Germinal center (tissue), 1 donor: ENCODE results near the gene UTS2R.
"Not testable (repeated sequence)": the region's sequence is repeated elsewhere in the genome, so short reads cannot be mapped to it uniquely, and the experiment has no call there.

ENCODE experiments used
- DNase-seq: peaks from one replicate; pipeline ENCODE4 v3.0.0; 2012; ENCODE audit warnings: mixed read lengths, low spot score

UTS2R gene

DNA sequence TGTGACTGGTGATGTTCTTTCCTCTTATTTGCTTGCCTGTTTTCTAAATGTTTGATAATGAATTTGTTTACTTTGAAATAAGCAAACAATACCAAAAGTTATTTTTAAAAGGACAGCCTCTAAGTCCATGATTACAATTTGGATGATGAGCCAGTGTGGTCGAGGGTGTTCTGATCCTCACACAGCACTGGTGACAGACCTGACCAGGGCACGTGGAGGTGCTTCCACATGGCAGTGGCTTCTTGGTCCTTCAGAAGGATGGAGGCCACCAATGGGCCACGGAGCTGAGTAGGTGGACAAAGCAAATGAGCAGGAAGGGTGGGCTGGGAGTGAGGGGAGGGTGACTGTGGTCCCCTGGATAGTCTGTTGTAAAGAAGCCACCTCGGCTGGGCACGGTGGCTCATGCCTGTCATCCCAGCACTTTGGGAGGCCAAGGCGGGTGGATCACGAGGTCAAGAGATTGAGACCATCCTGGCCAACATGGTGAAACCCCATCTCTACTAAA lies 16.7 kb upstream of the UTS2R start:
- DNase-seq: no peak

DNA sequence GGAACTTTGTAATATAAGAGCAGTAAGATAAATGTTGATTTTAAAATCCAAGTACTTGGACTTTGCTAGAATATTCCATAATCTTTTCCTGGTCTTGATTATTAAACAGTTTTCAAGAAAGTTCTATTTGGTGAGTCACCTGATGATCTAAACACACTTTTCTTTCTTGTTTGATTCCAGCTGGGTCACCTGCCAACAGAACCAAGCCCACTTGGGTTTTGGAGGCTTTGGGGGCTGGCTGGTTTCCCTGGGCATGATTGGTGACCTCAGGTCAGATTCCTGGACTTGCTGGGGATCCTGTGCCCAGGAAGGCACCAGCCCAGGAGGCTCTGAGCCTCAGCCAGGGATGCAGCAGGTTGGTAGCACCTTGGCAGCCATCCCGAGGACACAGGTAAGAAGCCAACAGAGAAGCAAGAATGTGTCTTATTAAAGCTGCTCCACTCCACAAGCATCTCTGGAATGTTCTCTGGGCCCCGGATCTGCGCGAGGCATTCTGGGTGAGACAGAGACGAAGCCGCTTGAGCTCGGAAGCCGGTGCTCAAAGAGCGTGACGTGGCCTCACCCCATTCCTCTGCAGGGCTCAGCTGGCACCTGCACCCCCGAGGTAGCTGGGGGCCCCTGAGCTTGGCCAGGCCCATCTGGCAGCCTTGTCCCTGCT lies 15.7 kb upstream of the UTS2R start:
- no peak for DNase-seq

DNA sequence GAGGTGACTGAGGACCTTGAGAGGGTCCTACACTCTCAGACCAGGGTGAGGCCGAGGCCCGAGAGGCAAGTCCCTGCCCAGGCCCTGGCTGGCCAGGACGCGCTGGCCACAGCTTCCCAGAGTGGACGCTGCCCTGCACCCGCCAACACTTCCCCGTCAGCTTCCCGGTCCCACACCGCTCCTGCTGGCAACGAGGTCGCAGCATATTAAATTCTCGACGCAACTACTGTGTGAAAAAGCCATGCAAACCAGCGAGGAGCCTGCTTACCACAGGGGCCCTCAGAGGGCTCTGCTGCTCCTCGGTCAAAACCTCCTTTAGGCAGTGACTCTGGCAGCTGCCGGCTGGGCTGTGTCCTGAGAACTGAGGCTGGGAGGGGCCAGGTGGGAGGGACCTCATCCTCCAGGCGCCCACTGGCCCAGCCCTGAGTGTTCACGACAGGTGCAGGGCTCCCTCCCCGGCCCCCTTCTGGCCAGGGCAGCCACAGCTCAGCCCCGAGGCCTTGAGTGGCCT lies 14.7 kb upstream of the UTS2R start:
- DNase-seq: no peak

DNA sequence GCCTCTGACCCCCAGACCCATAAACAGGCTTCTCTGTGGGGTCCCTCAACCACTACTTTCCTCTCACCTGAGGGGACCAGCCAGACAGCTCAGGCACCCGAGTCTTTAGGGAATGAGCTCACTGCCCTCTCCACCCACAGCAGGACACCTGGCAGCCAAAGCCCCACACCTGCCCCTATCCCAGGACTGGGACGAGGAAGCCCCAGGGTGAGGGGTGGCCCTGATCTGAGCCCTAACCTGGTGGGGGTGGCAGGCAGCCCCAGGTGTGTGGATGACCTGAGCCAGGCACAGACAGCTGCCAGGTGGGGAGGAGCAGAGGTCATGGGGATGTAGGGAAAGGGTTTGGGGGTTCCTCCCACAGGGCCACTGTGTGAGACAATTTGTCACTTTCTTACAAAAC lies 14.2 kb upstream of the UTS2R start:
- no peak for DNase-seq

DNA sequence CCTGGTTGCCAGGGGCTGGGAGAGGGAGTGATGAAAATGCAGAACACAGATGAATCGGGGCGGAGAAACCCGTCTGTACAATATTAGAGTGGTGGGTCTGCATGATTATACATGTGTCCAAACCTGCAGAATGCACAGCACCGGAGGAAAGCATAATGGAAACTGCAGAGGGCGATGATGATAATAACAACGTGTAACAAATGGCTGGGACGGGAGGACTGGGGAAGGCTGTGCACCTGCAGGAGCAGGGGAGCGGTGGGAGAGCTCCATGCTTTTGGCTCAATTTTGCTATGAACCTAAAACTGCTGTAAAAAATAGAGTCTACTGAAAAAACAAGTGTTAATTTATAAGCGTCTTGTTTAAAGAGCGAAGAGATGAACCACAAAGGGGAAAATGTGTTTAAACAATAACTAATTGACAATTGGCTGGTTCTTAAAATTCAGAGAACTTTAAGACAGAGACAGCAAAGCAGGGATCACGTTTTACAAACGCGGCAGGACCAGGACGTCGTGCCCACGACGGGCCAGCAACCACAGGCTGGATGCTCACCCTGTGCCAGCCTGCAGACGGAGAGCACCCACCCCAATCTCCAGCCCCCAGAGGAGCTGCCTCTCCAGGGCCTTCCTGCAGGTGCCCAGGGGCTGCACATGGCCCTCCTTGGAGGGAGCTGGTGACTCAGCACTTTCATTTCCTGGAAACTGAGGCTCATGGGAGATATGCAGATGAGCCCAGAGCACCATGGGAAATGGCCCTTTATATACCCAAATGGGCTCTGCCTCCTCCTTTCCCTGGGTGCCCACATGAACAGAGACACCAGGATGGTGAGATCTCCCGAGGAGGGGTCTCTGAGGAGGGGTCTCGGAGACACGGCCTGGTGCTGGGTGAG lies 12.9 kb upstream of the UTS2R start, which contains the start of gene TEX19:
TSS of gene TEX19 (plus strand) at position 783 of the 886 bp plus-strand sequence. CDS start 2,904 bp downstream, outside the sequence.
- DNase-seq: no peak

DNA sequence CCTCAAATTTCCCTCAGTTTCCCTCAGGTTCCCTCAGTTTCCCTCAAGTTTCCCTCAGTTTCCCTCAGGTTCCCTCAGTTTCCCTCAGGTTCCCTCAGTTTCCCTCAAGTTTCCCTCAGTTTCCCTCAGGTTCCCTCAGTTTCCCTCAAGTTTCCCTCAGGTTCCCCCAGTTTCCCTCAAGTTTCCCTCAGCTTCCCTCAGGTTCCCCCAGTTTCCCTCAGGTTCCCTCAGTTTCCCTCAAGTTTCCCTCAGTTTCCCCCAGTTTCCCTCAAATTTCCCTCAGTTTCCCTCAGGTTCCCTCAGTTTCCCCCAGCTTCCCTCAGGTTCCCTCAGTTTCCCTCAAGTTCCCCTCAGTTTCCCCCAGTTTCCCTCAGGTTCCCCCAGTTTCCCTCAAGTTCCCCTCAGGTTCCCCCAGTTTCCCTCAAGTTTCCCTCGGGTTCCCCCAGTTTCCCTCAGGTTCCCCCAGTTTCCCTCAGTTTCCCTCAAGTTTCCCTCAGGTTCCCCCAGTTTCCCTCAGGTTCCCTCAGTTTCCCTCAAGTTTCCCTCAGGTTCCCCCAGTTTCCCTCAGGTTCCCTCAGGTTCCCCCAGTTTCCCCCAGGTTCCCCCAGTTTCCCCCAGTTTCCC lies 12.0 kb upstream of the UTS2R start:
- not testable (repeated sequence) for DNase-seq

DNA sequence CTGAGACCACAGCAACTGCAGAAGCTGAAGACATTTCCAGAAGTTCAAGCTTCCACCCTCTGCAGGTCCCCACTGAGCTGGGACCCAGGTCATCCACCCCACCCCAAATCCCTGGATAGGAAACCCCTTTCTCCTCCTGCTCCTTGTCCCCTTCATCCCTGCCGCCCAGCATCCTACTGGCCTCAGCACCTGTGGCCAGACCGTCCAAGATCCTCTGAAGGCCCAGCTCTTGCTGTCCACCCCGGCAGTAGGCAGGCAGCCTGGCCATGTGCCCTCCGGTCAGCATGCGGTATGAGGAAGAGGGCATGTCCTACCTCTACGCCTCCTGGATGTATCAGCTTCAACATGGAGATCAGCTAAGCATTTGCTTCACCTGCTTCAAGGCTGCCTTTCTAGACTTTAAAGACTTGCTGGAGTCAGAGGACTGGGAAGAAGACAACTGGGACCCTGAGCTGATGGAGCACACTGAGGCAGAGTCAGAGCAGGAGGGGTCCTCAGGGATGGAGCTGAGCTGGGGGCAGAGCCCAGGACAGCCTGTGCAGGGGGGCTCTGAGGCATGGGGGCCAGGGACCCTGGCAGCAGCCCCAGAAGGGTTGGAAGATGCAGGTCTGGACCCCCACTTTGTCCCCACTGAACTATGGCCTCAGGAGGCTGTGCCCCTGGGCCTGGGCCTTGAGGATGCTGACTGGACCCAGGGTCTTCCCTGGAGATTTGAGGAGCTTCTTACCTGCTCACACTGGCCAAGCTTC lies 9.5 kb upstream of the UTS2R start:
- DNase-seq: no peak

DNA sequence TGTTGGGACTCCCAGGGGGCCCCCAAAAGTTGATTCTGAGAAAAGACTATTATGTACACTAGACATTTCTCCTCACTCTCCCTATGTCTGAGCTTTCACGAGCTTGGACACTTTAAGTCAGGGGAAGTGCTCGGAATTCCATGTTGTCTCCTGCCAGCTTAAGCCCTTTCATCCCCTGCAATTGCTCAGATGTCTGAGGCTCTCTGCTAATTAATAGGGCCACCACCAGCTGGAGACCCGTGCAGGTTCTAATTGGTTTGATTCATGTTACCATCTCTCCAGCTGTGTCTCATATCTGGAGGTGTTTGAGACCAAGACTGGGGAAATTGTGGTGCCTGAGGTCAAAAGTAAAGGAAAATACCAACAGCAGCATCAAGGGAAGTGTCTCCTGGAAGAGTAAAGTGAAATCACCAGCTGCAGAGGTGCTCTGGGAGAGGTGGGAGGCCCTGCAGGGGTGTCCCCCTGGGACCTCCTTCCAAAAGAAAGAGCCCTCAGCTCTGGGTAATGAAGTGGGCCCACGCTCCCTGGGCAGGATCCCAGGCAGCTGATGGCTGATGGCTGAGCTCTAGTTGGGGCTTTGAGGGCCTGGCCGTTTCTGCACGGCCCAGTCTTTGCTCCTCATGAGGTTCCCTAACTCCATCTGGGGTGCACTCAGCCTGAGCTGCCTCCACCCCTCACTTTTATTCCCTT lies 5.8 kb upstream of the UTS2R start:
- DNase-seq: no peak

DNA sequence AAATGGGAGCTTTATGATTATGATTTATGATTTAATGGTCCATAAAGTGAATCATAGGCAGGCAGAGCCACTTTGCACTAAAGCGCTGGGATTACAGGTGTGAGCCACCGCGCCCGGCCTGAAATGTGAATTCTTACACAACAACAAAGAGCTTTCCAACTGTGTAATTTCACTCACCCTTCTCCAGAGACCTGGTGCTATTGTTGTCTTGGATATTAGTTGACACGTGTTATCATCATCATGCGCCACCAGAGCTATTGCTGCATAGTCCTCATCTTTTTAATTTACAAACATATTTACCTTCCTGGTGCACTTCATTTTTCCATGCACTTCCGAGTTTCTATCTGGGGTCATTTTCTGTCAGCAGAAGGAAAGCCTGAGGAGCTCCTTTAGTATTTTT lies 4.8 kb upstream of the UTS2R start:
- no peak for DNase-seq

DNA sequence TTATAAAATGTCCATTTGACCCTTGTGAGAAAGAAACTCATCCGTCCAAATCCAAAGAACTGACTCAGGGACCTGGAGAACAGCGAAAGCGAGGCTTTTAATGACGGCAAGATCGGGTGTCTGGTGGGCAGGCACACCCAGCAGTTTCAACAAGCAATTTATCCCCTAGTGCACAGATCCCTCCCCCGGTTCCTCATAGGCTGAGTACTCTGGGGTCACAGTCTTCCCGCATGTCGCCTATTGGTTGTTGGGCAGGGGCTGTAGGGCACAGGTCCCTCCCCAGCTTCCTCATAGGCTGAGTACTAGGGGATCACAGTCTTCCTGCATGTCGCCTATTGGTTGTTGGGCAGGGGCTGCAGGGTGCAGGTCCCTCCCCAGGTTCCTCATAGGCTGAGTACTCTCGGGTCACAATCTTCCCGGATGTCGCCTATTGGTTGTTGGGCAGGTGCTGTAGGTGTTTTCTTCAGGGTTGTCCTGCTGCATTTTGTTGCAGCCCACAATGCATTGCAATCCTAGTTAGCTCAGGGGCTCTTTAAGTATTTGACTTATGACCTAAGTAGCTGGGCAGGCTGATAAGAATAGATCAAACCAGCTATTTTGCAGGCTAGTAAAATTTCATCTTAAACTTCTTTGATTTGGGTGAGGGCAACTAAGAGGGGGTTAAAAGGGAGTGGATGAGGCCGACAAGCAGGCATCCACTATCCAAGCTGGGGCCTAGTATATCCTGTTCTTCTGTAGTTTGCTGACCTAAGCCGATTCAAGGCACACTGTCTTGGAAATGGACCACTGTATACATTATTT lies 3.6 kb upstream of the UTS2R start:
- no peak for DNase-seq

DNA sequence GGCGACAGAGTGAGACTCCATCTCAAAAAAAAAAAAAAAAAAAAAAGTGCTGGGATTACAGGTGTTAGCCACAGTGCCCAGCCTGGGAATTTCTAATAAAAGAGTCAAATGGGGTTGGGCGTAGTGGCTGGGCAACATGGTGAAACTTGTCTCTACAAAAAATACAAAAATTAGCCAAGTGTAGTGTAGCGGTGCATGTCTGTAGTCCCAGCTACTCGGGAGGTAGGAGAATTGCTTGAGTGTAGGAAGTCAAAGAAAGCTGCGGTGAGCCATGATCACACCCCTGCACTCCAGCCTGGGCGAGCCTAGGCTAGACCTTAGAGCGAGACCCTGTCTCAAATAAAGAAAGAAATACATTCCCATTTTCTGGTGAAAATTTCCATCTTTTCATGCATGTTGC lies 2.4 kb upstream of the UTS2R start:
- DNase-seq: no peak

DNA sequence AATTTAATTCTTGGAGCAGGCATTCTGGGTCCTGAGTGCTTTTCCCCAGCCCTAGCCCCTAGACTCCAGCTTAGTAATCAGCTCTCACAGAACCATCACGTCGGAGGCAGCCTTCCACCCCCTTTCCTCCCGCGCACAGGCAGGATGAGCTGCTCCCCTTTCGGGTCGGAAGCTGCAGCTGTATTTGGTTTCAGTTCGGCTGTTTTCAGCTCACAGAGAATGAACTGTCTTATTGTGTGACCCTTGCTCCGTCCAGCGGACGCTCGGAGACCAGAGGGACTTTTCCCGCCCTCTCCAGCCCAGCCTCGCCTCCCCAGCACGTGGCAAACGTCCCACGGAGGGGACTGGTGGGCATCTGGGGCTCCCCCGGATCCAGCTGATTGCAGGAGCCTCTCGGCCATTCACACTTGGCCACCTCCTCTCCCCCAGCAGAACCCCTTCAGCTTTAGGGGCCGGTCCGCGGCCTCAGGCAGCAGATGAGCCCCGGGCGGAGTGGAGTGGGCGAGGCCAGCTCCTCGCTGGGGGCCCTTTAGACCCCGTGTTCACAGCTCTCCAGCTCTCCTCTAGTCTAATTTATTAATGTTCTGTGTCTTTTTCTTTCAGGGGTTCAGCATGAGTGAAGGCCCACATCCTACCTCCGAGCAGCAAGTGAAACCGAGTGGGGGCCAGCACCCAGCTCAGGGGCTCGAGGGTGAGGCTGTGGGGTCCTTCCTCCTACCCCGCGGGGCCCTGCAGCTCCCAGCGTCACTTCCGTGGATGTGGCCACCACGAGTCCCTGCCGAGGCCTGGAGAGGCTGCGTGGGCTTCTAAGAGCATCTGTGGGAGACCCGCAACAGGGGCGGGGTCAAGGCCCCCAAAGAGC lies 863 bp upstream of the UTS2R start:
- no peak for DNase-seq

DNA sequence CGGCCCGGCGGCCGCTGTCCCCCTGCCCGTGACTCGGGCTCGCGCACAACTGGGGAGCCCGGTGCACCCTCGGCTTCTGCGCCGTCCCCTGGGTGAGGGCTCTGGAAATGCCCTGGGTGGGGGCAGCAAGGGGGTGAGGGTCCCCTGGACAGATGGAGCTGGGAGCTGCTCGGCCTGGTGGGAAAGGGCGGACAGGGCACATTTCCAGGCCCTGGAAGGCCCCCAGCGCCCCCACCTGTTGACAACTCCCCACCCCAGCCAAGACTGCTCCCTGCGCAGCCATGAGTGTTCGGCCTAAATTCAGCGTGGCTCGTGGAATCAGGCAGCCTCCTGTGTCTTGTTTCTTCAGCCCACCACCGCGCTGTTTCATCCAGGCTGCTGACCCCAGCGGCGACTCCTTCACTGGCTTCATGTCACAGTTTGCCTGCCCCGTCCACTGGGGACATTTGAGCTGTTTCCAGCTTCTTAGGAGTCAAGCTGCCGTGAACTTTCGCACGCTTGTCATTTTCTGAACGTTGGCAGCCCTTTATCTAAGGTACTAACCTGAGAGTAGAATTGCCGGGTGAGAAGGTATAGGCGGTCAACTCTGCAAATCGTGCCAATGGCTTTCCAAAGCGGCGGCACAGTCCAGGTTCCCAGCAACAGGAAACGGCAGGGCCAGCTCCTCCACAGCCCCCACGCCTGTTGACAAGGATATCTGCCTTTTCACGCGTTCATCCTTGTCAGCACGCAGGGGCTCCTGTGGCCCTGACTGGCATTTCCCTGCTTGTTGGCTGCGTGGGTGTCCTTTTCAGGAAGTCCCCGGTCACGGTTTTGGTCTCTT lies 895 bp downstream of the UTS2R start:
- DNase-seq: no peak

DNA sequence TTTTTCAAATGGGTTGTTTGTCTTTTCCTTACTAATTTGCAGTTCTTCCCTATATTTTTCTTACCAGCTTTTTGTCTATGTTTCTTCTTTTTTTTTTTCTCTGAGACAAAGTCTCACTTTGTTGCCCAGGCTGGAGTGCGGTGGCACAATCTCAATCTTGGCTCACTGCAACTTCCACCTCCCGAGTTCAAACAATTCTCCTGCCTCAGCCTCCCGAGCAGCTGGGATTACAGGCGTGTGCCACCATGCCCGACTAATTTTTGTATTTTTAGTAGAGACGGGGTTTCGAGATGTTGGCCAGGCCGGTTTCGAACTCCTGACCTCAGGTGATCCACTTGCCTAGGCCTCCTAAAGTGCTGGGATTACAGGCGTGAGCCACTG lies 1.5 kb downstream of the UTS2R start:
- DNase-seq: not testable (repeated sequence)

DNA sequence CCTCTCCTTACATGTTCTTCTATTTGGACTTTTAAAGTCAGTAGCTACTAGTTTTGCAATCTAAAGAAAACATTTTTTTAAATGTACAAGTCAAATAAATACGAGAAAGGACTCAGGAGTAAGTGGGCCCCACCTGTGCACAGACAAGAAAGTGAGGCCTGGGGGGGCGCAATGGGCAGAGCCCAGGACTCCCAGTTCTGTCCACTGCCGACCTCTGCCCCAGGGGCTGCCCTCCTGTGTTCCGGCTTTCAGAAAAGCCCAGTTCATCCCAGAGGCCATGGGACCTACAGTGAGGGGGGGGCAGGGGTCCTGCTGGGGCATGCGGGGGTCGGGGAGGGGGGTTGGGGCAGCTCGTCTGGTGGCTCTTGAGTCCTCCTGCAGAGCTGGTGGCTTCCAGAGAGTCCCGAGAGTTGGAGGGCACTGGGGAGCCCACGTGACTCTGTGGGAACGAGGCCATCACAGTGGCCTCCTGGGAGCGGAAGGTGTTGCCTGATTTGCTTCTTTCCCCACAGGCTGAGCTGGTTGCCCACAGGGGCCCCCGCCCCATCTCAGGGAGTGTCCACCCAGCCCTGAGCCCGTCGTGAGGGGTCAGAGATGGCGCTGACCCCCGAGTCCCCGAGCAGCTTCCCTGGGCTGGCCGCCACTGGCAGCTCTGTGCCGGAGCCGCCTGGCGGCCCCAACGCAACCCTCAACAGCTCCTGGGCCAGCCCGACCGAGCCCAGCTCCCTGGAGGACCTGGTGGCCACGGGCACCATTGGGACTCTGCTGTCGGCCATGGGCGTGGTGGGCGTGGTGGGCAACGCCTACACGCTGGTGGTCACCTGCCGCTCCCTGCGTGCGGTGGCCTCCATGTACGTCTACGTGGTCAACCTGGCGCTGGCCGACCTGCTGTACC lies 2.4 kb downstream of the UTS2R start:
- no peak for DNase-seq

DNA sequence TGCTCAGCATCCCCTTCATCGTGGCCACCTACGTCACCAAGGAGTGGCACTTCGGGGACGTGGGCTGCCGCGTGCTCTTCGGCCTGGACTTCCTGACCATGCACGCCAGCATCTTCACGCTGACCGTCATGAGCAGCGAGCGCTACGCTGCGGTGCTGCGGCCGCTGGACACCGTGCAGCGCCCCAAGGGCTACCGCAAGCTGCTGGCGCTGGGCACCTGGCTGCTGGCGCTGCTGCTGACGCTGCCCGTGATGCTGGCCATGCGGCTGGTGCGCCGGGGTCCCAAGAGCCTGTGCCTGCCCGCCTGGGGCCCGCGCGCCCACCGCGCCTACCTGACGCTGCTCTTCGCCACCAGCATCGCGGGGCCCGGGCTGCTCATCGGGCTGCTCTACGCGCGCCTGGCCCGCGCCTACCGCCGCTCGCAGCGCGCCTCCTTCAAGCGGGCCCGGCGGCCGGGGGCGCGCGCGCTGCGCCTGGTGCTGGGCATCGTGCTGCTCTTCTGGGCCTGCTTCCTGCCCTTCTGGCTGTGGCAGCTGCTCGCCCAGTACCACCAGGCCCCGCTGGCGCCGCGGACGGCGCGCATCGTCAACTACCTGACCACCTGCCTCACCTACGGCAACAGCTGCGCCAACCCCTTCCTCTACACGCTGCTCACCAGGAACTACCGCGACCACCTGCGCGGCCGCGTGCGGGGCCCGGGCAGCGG lies 3.2 kb downstream of the UTS2R start:
- DNase-seq: no peak
